Measurements from ENCODE around the gene ALKBH4.
"Not testable (repeated sequence)": the region's sequence is repeated elsewhere in the genome, so short reads cannot be mapped to it uniquely, and the experiment has no call there.

ALKBH4 gene

DNA sequence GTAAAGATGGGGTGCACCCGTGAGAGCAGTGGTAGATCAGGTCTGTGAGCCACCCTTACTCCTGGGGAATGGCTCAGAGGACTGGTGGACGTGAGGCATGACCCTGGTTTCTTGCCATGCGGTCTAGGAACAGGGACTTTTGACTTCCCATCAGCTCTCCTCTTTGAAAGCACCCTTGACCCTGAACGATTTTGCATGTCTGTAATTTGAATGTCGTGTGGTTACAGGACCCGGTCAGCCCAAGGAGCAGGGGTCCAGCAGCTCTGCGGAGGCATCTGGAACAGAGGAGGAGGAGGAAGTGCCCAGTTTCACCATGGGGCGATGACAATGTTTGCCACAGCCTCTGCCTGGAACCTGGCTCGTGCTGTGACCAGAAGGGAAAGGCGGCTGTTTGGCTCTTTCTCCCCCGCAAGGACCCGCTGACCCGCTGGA is 39.9 kb downstream of the ALKBH4 start:
- no peak for DNase-seq

DNA sequence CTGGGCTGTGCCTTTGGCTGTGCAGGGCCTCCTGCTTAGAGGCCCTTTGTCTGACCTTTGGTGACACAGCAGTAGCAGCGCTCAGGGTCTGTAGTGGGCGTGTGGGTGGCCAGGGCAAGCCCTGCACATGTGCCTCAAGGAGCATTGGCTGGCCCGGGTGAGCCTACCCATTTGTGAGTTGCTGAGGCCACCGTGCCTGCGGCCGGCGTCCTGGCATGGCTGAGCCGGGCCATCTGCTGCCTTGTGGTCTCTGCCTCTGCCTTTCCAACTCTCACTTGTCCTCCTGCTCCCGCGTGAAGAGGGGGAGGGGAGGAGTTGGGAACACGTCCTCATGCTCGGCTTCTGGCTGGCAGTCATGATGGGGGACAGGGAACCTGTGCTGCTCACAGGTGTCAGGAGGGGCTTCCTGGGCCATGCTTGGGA is 40.5 kb downstream of the ALKBH4 start:
- no peak for DNase-seq

DNA sequence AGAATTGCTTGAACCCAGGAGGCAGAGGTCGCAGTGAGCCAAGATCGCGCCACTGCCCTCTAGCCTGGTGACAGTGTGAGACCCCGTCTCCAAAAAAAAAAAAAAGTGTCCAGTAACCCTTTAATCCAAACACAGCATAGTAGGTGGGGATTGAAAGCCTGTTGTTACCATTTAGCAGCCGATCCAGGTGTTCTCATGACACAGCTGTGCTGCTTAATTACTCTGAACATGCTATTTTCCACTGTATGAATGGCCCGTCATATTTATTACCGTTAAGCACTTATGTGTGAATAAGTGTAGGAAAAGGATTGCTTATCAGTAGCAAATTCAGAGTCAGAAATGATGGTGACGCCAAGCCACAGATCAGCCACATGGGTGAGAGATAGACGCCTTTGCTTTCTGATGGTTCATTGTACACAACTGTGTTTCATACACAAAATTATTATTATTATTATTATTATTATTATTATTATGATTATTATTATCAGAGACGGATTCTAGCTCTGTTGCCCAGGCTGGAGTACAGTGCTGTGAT is 42.9 kb downstream of the ALKBH4 start:
- no peak for DNase-seq

DNA sequence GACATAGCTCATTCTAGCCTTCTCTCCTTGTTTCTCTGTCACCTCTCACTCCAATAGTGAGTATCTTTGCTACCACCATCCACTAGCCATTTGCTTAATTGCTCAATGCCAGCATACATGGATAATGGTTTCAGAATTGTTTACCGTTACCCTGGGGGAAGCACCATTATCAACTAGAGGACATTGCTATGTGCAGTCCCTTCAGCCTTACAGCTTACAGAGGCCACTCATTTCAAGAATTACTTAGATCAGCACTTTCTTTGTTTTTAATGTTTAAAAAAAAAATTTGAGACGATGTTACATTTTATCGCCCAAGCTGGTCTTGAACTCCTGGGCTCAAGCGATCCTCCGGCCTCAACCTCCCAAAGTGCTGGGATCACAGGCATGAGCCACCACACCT is 46.1 kb downstream of the ALKBH4 start:
- DNase-seq: no peak

DNA sequence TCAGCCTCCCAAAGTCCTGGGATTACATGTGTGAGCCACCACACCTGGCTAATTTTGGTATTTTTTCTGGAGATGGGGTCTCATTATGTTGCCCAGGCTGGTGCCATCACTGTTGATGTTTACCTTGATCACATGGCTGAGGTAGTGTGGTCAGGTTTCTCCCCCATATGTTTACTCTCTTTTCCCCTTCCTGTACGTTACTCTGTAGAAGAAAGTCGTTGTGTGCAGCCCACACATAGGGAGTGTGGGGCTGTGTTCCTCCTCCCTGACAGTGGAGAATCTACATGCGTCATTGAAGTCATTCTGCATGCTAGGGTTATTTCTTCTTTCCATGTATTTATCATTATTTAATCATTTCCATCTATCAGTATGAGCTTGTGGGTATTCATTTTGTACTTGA is 47.6 kb downstream of the ALKBH4 start:
- DNase-seq: no peak

DNA sequence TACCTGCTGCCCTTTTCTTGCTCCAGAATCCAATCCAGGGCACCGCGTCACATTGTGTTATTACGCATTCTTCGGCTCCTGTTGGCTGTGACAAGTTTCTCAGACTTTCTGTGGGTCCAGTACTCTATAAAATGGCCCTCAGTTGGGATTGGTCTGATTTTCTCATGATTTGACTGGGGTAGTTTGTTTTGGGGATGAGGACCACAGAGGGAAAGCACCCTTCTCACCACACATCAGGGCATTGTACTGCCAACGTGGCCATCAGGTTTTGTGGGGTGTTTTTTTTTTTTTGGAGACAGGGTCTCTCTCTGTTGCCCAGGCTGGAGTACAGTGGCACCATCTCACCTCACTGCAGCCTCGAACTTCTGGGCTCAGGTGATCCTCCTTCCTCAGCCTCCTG is 48.3 kb downstream of the ALKBH4 start:
- no peak for DNase-seq

DNA sequence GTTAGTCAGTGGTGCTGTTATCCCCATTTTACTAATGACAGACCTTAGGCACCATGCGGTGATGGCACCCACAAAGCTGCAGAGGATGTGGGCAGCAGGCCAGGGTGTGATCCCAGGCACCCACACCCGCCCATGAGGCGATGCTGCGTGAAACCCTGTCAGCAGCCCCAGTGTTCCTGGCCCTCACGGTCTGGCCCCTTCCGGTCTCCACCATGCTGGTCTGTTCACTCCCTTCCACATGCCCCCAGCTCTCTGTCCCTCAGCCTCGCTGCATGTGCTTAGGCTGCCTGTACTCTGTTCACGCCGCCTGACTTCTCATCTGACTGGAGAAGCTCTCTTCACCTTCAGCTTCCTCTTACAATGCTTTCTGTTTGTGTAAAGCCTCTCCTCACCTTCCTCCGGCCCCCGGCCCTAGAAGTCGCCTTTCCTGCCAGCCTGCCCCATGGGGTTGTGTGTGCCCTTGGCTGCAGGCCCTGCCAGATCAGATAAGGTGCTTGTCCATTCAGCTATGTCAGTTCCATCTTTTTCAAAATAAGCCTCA is 48.9 kb downstream of the ALKBH4 start:
- DNase-seq: no peak

DNA sequence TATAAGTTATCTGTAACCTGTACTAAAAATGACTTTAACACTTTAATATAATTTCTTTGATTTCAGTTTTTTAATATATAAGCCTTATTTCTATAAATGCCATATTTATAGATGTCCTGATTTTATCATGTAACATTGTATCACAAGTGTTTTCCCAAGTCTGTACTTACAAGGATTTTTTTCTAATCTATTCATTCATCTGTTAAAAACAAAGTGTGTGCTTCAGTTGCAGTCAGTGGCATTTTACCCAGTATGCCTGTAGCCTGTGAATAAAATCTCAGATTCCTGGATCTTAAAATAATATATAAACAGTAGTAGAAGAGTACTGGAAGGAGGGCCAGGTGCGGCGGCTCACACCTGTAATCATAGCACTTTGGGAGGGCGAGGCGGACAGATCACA is 51.1 kb downstream of the ALKBH4 start:
- DNase-seq: no peak

DNA sequence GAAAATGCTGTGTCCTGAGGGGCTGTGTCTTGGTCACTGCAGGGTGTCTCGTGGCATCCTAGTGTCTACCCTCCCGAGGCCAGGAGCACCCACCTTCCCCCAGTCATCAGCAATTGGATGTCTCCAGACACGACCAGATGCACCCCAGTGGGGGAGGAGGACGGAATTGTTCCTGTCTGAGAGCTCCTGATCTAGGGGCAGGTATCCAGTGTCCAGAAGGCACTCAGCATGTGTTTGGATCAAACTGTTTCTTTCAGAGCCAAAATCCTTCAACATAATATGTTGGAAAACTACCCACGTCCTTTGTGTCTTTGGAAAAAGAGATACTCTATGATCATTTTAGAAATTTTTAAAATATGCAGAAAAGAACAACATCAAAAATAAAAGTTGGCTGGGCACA is 51.6 kb downstream of the ALKBH4 start:
- DNase-seq: no peak

DNA sequence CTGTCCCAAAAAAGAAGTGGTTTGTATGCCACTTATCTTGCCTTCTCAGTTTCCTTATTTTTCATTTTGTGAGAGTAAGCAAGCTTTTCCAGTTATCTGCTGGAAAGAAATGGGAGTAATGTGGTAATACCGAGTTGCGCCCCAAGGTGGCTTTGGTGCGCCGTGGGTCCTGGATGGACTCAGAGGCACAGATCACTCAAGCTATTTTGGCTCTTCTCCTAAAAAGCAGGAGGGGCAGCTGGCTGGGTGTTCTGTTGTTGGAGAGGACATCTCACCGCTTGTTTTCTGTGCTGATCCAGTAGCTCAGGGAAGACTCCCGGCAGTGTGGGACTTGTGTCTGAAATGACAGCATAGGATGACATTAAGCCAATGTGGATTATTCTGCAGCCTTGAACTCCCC is 52.1 kb downstream of the ALKBH4 start:
- DNase-seq: no peak

DNA sequence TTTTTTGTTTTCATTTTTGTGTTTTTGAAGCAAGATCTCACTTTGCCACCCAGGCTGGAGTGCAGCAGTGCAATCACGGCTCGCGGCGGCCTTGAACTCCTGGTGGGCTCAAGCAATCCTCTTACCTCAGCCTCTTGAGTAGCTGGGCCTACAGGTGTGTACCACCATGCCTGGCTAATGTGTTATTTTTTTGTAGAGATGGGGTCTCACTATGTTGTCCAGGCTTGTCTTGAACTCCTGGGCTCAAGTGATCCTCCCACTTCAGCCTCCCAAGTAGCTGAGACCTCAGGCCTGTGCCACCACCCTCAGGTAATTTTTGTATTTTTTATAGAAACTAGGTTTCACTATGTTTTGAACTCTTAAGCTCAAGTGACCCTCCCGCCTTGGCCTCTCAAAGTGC is 53.7 kb downstream of the ALKBH4 start:
- no peak for DNase-seq

DNA sequence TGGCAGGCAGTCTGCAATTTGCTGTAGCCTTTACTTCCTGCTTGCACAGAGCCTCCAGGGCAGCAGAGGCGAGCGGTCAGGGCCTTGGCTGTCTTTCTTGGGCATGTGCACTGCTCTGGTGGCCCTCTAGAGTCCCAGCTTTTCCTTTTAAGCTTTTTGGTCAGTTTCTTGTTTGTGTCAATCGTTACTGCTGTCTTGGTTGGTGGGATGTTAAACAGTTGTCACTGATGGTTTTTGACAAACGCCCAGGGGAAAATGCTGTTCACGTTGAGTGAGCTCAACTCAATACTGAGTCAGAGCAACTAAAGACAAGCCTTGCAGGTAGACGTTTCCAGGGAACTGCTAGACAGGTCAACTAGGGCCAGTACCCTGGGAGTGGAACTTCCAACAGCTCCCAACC is 54.5 kb downstream of the ALKBH4 start:
- DNase-seq: no peak

DNA sequence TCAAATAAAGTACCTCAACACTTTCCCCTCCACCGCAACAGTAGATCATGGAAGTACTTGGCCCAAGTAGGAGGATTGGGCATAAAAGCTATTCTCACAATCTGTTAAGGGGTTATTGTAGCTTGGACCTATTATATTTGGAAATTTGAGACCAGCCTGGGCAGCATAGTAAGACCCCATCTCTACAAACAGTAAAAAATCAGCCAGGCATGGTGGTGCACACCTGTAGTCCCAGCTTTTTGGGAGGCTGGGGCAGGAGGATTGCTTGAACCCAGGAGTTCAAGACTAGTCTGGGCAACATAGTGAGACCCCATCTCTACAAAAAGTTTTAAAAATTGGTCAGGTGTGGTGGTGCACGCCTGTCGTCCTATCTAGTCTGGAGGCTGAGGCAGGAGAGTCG is 55.3 kb downstream of the ALKBH4 start:
- DNase-seq: no peak

DNA sequence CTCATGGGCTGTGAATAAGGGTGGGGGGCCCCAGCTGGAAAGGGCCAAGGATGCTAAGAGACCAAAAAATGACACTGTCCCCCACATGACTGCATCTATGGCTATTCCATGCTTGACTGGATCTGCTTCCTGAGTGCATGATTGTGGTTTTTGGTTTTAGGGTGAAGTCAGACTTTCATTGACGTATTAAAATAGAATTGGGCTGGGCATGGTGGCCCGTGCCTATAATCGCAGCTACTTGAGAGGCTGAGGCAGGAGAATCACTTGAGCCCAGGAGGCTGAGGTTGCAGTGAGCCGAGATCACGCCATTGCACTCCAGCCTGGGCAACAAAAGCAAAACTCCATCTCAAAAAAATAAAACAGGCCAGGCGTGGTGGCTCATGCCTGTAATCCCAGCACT is 56.1 kb downstream of the ALKBH4 start:
- DNase-seq: not testable (repeated sequence)

DNA sequence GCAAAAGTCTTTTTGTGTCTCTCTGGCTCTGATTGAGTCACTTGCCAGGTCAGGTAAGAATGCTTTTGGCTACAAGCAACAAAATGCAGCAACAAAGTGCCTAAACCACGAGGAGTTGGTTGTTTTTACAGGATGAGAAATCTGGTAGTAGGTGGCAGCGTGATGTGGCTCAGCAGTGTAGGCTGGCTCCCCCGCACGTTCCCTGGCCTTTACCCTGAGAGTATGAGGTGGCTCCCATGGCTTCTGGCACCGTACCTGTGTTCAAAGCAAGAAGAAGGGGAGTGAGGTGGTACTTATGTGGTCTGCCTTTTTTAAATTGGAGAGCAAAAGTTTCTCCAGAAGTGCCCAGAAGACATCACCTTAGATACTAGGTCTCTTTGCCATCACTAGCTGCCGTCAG is 56.8 kb downstream of the ALKBH4 start:
- DNase-seq: no peak
